HG03558 (cell line): Measurements from ENCODE around the gene DVL3.
"Not testable (repeated sequence)": the region's sequence is repeated elsewhere in the genome, so short reads cannot be mapped to it uniquely, and the experiment has no call there.

Experiments used
- ATAC-seq: cut with Tn5 transposase; IDR thresholded peaks from one replicate; pipeline ENCODE4 v1.9.1; 2021; ENCODE audit warnings: moderate number of reproducible peaks; ENCODE audit not compliant: unreplicated experiment; ENCODE audit errors: extremely low read depth

DVL3 gene

GRCh38 chr3:184149770-184150169 is 5.4 kb upstream of the DVL3 start:
- ATAC-seq = not testable (repeated sequence)

- no peak for ATAC-seq
Measured at GRCh38 chr3:184155644-184156521, 706 bp downstream of the DVL3 start.

DNA sequence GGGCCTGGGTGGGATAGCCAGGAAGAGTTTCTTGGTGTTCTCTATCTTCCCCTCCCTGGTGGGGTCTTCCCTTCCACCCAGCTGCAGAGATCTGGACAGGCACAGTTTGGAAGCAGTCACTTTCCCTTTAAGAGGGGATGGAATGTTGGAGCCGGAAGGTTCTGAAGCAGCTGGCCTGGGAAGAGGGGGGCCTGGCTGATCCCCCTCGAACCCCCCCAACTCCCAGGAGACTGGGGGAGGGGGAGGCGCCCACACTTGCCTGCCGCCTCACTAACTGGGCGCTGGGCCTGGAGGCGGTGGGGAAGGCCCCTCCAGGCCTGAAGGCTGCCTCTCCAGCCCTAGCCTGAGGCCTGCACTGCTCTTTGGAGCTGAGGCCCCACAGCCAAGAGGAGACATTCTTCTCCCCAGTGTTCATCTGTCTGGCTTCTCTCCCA is 1.4 kb downstream of the DVL3 start:
- ATAC-seq = no peak

DNA sequence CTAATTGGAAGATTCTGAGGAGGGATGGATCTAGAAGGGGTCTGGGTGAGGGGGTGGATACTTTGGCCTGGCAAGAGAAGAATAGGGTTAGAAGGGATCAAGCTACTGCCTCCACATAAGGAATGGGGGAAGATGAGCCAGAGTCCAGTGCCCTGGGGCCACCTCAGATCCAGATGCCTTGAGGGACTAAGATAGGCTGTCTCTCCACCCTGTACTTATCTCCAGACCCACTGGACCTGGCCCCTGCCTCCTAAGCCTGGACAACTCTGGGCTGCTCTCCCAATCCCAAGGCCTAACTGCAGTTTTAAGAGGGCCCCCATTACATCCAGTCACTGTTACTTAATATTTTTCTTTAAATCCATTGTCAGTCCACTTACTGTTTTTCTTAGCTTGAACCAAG is 2.0 kb downstream of the DVL3 start:
- ATAC-seq = no peak

DNA sequence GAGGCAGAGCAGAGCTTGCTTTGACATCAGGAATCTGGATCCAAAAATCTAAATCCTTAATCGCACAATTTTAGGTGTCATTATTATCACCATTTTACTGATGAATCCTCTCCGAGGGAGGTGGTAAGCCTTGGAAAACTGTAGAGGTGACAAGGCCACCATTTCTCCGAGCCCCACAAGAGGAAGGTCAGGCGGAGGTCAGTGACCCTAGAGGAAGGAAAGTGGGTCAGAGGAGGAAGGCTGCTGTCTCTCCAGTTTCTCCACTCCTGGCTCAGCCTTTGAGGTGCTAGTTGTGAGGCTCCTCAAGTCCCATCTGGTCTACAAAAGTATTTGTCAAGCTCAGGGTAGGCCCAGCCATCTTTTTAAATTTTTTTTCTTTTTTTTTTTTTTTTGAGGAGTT is 3.2 kb downstream of the DVL3 start:
- no peak for ATAC-seq

GRCh38 chr3:184160456-184160855 is 5.3 kb downstream of the DVL3 start:
- ATAC-seq = no peak

- not testable (repeated sequence) for ATAC-seq
Measured at GRCh38 chr3:184162571-184163070, 7.4 kb downstream of the DVL3 start.

DNA sequence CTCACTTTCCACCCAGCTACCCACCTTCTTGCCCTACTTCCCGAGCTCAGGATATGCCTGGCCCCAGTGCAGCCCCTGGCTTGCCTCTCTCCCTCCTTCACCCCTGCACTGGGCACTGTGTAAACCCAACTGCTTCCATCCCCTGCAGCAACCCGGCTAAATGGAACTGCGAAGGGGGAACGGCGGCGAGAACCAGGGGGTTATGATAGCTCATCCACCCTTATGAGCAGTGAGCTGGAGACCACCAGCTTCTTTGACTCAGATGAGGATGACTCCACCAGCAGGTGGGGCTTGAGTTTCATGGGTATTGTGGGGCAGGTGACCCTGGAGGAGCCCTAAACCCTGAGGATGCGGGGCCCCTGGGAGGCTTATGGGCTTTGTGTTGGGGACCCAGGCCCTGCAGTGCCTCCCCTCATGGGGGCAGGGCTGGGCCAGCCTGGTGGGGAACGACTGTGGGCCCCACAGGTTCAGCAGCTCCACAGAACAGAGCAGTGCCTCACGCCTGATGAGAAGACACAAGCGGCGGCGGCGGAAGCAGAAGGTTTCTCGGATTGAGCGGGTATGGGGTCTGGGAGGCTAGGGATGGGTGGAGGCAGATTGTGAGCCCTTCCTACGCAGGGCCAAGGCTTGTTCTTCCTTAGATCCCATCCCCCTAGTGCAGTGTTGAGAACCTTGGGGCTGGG is 9.6 kb downstream of the DVL3 start:
- no peak for ATAC-seq

DNA sequence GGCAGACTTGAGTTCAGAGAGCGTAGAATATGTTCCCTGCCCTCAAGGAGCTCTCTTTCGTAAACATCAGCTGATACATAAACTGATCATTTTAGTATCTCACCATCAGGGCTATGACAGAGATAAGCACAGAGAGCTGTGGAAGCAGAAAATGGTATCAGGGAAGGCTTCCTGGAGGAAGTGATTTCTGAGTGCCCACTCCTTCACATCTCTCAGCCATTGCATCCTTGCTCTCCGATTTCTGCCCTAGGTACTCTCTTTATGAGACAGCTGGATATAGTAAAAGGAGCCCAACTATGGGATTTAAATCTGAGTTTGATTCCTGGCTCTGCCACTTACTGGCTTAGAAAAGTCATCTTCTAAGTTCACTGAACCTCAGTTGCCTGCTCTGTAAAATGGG is 10.4 kb downstream of the DVL3 start:
- no peak for ATAC-seq

DNA sequence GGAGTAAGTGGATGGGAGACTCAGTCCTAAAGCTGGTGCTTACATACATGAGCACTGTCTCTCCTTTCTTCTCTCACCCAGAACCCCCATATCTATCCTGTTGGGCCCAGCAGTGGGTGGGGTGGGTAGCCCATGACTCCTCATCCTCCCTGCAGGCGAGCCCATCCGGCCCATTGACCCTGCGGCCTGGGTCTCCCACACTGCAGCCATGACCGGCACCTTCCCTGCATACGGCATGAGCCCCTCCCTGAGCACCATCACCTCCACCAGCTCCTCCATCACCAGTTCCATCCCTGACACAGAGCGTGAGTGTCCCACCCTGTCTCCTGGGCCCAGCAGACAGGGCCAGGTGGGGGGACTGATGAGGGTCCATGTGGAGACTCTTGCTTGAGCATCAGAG is 11.5 kb downstream of the DVL3 start:
- ATAC-seq = no peak

DNA sequence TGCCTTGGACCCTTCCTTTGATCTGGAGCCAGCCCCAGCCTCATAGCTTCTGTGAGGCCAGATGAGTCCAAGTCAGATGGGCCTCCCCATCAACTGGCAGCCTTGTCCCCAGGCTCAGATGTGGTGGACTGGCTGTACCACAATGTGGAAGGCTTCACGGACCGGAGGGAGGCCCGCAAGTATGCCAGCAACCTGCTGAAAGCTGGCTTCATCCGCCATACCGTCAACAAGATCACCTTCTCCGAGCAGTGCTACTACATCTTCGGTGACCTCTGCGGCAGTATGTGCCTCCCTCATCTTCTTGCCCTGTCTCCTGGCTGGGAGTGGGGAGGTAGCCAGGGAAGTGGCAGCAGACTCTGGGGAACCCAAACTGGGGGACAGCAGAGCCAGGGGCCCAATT is 12.6 kb downstream of the DVL3 start:
- no peak for ATAC-seq

- ATAC-seq = no peak
Measured at GRCh38 chr3:184168363-184169120, 13.4 kb downstream of the DVL3 start.

GRCh38 chr3:184169896-184170875 is 15.0 kb downstream of the DVL3 start:
- no peak for ATAC-seq

- ATAC-seq = no peak
Measured at GRCh38 chr3:184171562-184171961, 16.4 kb downstream of the DVL3 start.

DNA sequence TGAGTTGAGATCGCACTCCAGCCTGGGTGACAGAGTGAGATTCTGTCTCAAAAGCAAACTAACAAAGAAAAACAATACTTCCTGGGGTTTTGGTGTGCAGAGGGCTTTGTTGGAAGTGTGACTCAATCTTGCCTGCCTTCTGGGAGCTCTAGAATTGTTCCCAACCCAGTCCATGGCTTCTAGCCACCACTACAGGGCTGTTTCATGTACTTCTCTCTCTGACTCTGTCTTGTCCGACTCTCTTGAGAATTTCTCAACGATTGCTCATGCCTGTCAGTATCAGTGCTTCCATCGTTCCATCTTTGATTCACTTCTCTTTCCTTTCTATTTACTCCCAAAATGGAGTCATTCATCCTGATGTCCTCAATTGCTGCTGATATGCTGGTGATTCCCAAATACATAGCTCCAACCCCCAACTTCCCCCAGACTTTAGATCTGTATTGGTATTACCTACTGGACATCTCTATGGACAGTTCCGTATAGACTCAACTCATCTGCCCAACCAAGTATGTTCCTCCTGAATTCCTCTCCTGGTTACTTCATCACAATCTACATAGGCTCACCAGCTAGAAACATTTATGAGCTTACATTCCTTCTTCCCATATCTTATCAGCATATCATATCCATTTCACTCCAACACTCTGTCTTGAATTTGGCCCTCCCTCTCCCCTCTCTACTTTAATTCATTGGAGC is 17.6 kb downstream of the DVL3 start:
- ATAC-seq = no peak

DNA sequence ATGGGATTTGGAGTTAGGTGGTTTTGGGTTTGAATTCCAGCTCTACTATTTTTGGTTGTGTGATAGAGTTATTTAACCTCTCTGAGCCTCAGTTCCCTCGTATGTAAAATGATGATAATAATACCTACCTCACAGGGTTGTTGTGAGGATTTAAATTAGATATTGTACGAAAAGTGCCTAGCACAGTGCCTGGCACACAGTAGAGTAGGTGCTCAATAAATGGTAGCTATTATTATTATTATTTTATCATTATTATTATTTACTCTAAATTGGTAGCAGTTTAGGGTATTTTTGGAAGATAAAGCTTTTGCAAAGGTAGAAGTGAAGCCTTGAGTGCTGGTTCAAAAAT is 18.2 kb downstream of the DVL3 start:
- ATAC-seq = no peak

DNA sequence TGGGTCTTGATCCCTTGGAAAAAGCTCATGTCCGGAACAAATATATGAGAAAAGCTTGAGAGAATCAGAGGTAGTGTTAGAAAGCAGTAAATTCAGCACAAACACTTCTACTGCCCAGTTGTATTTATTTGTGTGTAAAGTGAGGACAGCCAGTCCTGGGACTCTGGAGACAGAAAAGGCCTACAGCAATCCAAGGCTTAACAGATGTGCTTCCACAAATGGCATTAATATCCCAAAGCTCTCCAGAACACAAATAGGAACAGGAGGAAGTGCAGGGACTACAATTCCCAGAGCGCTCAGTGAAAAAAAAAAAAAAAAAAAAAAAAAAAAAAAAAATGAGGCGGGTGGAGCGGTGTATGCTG is 19.1 kb downstream of the DVL3 start:
- no peak for ATAC-seq

DNA sequence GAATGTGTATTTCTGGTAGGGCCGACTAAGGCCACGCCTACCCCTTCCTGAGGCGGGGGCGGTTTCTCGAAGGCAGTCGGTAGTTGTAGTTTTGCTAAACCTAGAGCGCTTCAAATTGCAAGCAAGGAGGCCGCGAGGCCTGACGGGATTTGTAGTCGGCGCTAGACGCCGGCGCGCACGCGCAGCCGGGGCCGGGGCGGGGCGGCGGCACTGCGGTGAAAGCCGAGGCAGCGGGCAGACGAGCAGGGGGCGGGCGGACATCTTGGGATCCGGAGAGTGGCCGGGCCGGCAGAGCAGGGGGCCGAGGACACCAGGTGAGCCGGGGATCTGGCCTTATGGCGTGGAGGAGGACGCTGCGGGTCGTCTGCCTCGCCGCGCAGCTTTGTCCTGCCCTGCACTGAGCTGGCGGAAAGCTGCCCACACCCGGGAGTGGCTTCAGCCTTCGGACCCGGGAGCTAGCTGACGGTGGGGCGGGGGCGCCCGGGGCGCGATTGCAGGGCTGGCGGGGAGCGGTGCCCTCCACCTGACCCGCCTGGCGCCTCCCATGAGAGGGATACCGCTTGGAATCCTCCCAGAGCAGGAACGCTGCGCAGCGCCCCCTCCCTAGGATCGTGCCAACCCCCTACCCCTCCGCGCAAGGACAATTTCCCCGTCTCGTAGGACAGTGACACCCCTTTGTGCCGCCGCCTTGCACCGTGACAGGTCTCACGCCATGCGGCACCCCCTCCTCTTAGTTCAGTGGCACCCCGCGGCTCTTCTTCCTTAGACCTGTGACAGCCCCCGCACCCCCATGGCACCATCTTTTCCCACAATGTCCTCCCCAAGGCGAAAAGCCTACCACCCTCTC is 19.7 kb downstream of the DVL3 start, which contains the start of gene AP2M1:
Gene AP2M1, plus strand, starts transcription at position 210 of the 847 bp plus-strand sequence. CDS start 2,139 bp downstream, outside the sequence.
- peak; percentile 87 for ATAC-seq
